Common myeloid progenitor, CD34-positive (primary cell): Measurements from ENCODE around the gene PHF3.
A peak's percentile ranks its signal among the peaks of the same experiment; 100 is the strongest.

Experiments used
- CTCF ChIA-PET: fragments of 350-600 bp; sonication (Branson Sonifier 250); formaldehyde crosslinking; loops from one replicate; lab custom pipeline; 2021; ENCODE audit warnings: antibody characterized with exemption; lab: Charles Lee
- POLR2A ChIA-PET: fragments of 350-600 bp; sonication (Branson Sonifier 250); formaldehyde crosslinking; loops from one replicate; lab custom pipeline; 2021; ENCODE audit warnings: antibody characterized with exemption; lab: Charles Lee
- DNase-seq, 3 donors: peaks; one replicate each; pipeline versions ENCODE4 v3.0.0 to v3.0.0-alpha.2; 2013
- H3K27ac ChIP-seq, 2 experiments: 1 replicate in 1 of 2; 2 replicates in 1 of 2; pipeline ENCODE4 v1.7.0; 2013; ENCODE audit warnings: inconsistent platforms in 2 of 2, low read length in 2 of 2, mild to moderate bottlenecking in 2 of 2, low read depth in 1 of 2, moderate library complexity in 1 of 2; ENCODE audit not compliant: severe bottlenecking in 2 of 2, insufficient read depth in 1 of 2, poor library complexity in 1 of 2
- H3K27me3 ChIP-seq, 5 experiments: replicated peaks in 2 of 5; 1 replicate in 3 of 5; 2 replicates in 2 of 5; pipeline versions ENCODE4 v1.6.1 to v1.7.0; 2013; ENCODE audit warnings: low read length in 4 of 5, mild to moderate bottlenecking in 2 of 5, moderate library complexity in 2 of 5, inconsistent platforms in 1 of 5; ENCODE audit not compliant: insufficient read depth in 5 of 5, control insufficient read depth in 4 of 5
- H3K36me3 ChIP-seq, 4 experiments: 1 replicate in 2 of 4; 2 replicates in 2 of 4; pipeline versions ENCODE4 v1.6.1 to v1.7.0; 2013; ENCODE audit warnings: low read length in 3 of 4, control low read depth in 1 of 4, mild to moderate bottlenecking in 1 of 4; ENCODE audit not compliant: control insufficient read depth in 4 of 4, insufficient read depth in 4 of 4
- H3K4me1 ChIP-seq, 4 experiments: 1 replicate in 3 of 4; 2 replicates in 1 of 4; pipeline versions ENCODE4 v1.6.1 to v1.7.1; 2013; ENCODE audit warnings: low read length in 3 of 4, mild to moderate bottlenecking in 3 of 4, control low read depth in 1 of 4, inconsistent platforms in 1 of 4, moderate library complexity in 1 of 4; ENCODE audit not compliant: control insufficient read depth in 4 of 4, insufficient read depth in 4 of 4; ENCODE audit errors: control extremely low read depth in 1 of 4
- H3K4me3 ChIP-seq, 7 experiments: 1 replicate in 4 of 7; 2 replicates in 3 of 7; pipeline versions ENCODE4 v1.5.1 to v1.7.0; 2013; ENCODE audit warnings: mild to moderate bottlenecking in 7 of 7, low read length in 6 of 7, moderate library complexity in 6 of 7, inconsistent platforms in 2 of 7, low read depth in 2 of 7, control low read depth in 1 of 7; ENCODE audit not compliant: insufficient read depth in 4 of 7, control insufficient read depth in 1 of 7; ENCODE audit errors: extremely low read depth in 1 of 7
- H3K9me3 ChIP-seq, 5 experiments: 1 replicate in 4 of 5; 2 replicates in 1 of 5; pipeline versions ENCODE4 v1.6.1 to v1.7.1; 2013; ENCODE audit warnings: low read length in 4 of 5, mild to moderate bottlenecking in 2 of 5, inconsistent platforms in 1 of 5, low read depth in 1 of 5, moderate library complexity in 1 of 5; ENCODE audit not compliant: control insufficient read depth in 4 of 5, insufficient read depth in 2 of 5; ENCODE audit errors: control extremely low read depth in 1 of 5
- WGBS: methylation state at CpG from one replicate; pipeline ENCODE4 v1.1.5; 2013; ENCODE audit not compliant: insufficient coverage; 5-methylcytosine and 5-hydroxymethylcytosine counted together

Gene PHF3

DNA sequence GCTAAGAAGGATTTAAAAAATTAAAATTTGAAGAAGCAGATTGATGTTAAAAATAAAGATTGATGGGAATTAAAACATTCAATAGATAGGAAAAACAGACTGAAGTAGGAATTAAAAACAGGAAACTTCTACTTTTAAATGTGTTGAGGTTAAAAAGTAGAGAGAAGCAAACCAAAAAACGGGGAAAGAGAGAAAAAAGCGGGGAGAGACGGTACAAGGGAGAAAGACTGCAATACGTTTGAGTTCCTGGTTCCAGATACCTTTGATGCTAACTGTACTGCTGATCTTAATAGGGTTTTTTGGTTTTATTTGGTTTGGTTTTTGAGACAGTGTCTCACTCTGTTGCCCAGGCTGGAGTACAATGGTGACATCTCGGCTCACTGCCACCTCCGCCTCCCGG, 36.4 kb upstream of the PHF3 start:
- Histone ChIP-seq H3K27me3 (no peaks in the 10 kb centered on the region), H3K4me3 (no peak overlapping the region), H3K27ac (no peak overlapping the region), H3K36me3 (no peaks in the 10 kb centered on the region), H3K9me3 (no peaks in the 10 kb centered on the region), H3K4me1 (peaks cover 6 to 10% (median 8%) of the 10 kb centered on the region in 4 experiments)
- POLR2A ChIA-PET, result interaction anchor here (1.0 kb wide), 1 partner anchor 84 kb away, joined by 4 read pairs; no protein-coding TSS in a partner anchor
- DNase-seq, result no peak
- CTCF ChIA-PET, result interaction anchor here (1.1 to 2.4 kb wide), 24 partner anchors 8 to 247 kb away, joined by 3 to 16 read pairs (median 5); partner anchors contain the start of gene PHF3
- no CpG with 5 or more reads among the region's 7 CpGs for WGBS

GRCh38 chr6:63600136-63600535, 35.5 kb upstream of the PHF3 start:
- H3K9me3 ChIP-seq, result no peaks in the 10 kb centered on the region
- H3K4me3 ChIP-seq, result no peak overlapping the region
- no peaks in the 10 kb centered on the region for H3K36me3 ChIP-seq
- ChIA-PET CTCF (interaction anchor here (1.5 to 2.0 kb wide), 5 partner anchors 9 to 204 kb away, joined by 3 to 6 read pairs (median 4); no protein-coding TSS in a partner anchor), POLR2A (interaction anchor here (1.0 kb wide), 1 partner anchor 83 kb away, joined by 4 read pairs; no protein-coding TSS in a partner anchor)
- no peaks in the 10 kb centered on the region for H3K27me3 ChIP-seq
- WGBS, result 85% methylated on average over 4 of the region's 6 CpGs
- H3K4me1 ChIP-seq, result peaks cover 6 to 10% (median 8%) of the 10 kb centered on the region in 4 experiments
- DNase-seq, result peak; percentile 2 to 43 (median 33)
- H3K27ac ChIP-seq, result no peak overlapping the region

DNA sequence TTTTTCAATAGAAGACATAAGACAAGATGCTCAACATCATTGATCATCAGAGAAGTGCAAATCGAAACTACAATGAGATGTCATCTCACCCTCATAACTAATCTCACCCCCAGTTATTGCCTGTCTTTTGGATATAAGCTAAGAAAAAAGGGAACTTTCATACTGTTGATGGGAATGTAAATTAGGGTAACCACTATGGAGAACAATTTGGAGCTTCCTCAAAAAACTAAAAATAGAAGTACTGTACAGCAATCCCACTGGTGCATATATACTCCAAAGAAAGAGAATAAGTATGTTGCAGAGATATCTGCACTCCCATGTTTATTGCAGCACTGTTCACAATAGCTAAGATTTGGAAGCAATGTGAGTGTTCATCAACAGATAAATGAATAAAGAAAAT, 26.4 kb upstream of the PHF3 start:
- Histone ChIP-seq H3K9me3 (no peaks in the 10 kb centered on the region), H3K27ac (no peak overlapping the region), H3K36me3 (no peaks in the 10 kb centered on the region), H3K4me3 (no peak overlapping the region), H3K27me3 (no peaks in the 10 kb centered on the region), H3K4me1 (peaks cover 0 to 12% (median 6%) of the 10 kb centered on the region in 4 experiments)
- CTCF ChIA-PET, result interaction anchor here (1.0 to 1.7 kb wide), 4 partner anchors 9 to 18 kb away, joined by 3 to 5 read pairs (median 3); no protein-coding TSS in a partner anchor
- WGBS, result no CpG with 5 or more reads among the region's 1 CpG
- POLR2A ChIA-PET, result no interaction called here
- DNase-seq, result no peak

- Histone ChIP-seq H3K27ac (no peak overlapping the region), H3K4me3 (no peak overlapping the region), H3K27me3 (no peaks in the 10 kb centered on the region), H3K4me1 (peaks cover 0 to 12% (median 6%) of the 10 kb centered on the region in 4 experiments), H3K9me3 (no peaks in the 10 kb centered on the region), H3K36me3 (no peaks in the 10 kb centered on the region)
- POLR2A ChIA-PET, result no interaction called here
- no CpG with 5 or more reads among the region's 1 CpG for WGBS
- no peak for DNase-seq
- CTCF ChIA-PET, result interaction anchor here (2.7 kb wide), 1 partner anchor 13 kb away, joined by 9 read pairs; no protein-coding TSS in a partner anchor
These were observed 24.7 kb upstream of the PHF3 start for GRCh38 chr6:63610944-63611343.

DNA sequence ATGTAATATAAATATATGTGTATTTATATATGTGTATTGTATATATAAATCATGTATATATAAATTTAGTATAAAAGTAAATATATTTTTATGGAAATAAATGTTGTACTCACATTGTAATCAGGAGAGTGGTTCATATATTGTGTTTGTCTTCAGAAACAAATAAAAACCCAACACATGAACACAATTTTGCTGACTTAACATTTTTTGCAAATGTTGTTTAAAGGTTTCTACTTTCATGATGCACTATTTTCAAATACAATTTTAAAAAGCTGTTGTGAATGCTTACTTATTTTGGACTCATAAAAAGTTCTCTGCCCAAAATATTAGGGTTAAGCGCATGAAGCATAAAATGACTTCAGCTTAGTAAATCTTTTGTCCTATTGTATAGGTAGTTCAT, 24.0 kb upstream of the PHF3 start:
- Histone ChIP-seq H3K4me1 (peaks cover 0 to 12% (median 6%) of the 10 kb centered on the region in 4 experiments), H3K4me3 (no peak overlapping the region), H3K9me3 (no peaks in the 10 kb centered on the region), H3K36me3 (no peaks in the 10 kb centered on the region), H3K27me3 (no peaks in the 10 kb centered on the region), H3K27ac (no peak overlapping the region)
- CTCF ChIA-PET, result interaction anchor here (2.7 kb wide), 1 partner anchor 13 kb away, joined by 9 read pairs; no protein-coding TSS in a partner anchor
- no CpG with 5 or more reads among the region's 1 CpG for WGBS
- DNase-seq, result no peak
- POLR2A ChIA-PET, result no interaction called here

- WGBS, result 89% methylated on average over 1 of the region's 1 CpG
- no peaks in the 10 kb centered on the region for H3K36me3 ChIP-seq
- no peak for DNase-seq
- no peaks in the 10 kb centered on the region for H3K27me3 ChIP-seq
- H3K9me3 ChIP-seq, result no peaks in the 10 kb centered on the region
- H3K4me1 ChIP-seq, result peaks cover 0 to 8% (median 6%) of the 10 kb centered on the region in 4 experiments
- H3K27ac ChIP-seq, result no peak overlapping the region
- ChIA-PET CTCF (no interaction called here), POLR2A (interaction anchor here (0.6 kb wide), 1 partner anchor 47 kb away, joined by 3 read pairs; no protein-coding TSS in a partner anchor)
- no peak overlapping the region for H3K4me3 ChIP-seq
These were observed 20.0 kb upstream of the PHF3 start for GRCh38 chr6:63615590-63615989.

DNA sequence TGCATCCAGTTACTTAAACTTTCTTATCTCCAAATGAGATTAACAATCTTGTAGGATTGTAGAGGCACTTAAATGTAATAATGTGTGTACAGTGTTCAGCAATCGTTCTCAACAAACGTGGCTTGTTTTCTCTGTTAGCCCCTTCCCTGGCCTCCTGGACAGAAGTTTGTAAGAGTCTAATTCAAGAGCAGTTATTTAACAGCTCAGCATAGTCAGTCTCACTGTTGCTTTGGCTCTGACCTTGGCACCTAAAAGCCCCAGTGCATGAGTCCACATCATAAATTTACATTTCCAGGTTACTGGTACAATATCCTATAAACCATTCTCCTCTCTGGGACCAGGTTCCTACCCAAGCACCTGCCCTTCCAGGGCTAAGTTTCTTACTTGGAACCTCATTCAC, 11.5 kb upstream of the PHF3 start:
- H3K27ac ChIP-seq, result no peak overlapping the region
- CTCF ChIA-PET, result no interaction called here
- POLR2A ChIA-PET, result interaction anchor here (0.6 kb wide), 1 partner anchor 27 kb away, joined by 3 read pairs; no protein-coding TSS in a partner anchor
- H3K9me3 ChIP-seq, result peaks cover 0 to 2% (median 0%) of the 10 kb centered on the region in 5 experiments
- WGBS, result no CpG with 5 or more reads among the region's 2 CpGs
- DNase-seq, result no peak
- no peak overlapping the region for H3K4me3 ChIP-seq
- H3K4me1 ChIP-seq, result no peaks in the 10 kb centered on the region
- H3K27me3 ChIP-seq, result no peaks in the 10 kb centered on the region
- no peaks in the 10 kb centered on the region for H3K36me3 ChIP-seq
